A172 (cell line): ENCODE data around the gene MYH10. TPM values are rescaled to one million over a fixed set of nuclear protein-coding genes. Genes with fewer than 3 reads are reported as not detected.

Source experiments
- DNase-seq: peaks from one replicate; pipeline ENCODE4 v3.0.0-alpha.2; 2015; ENCODE audit warnings: low spot score
- total RNA-seq: library from RNA; depleted of rRNA; stranded (reverse); fragments of >200 nt; shearing (Covaris generic); gene quantifications from 2 replicates; pipeline ENCODE4 v1.2.3, GENCODE V29; 2014

The MYH10 gene
- total RNA-seq, 1 experiment from 2014 or later: 72.1 TPM

DNA sequence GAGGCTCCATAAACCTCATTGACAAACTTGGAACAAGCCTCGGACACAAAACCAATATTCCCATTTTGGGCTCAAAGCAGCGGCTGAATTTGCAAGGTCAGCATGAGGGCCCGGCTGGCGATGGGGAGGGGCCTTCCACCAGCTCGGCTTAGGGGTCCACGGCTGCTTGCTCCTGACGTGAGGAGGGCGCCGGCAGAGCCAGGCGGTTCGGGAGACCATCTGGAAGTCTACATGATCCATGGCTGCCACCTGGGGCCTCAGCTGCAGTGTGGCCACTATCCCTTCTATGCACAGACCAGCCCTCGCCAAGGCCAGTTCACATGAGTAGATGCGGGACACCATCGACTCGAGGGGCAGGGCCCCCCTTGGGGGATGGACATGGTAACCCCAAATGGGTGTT, 155.7 kb downstream of the MYH10 start:
- no peak for DNase-seq

DNA sequence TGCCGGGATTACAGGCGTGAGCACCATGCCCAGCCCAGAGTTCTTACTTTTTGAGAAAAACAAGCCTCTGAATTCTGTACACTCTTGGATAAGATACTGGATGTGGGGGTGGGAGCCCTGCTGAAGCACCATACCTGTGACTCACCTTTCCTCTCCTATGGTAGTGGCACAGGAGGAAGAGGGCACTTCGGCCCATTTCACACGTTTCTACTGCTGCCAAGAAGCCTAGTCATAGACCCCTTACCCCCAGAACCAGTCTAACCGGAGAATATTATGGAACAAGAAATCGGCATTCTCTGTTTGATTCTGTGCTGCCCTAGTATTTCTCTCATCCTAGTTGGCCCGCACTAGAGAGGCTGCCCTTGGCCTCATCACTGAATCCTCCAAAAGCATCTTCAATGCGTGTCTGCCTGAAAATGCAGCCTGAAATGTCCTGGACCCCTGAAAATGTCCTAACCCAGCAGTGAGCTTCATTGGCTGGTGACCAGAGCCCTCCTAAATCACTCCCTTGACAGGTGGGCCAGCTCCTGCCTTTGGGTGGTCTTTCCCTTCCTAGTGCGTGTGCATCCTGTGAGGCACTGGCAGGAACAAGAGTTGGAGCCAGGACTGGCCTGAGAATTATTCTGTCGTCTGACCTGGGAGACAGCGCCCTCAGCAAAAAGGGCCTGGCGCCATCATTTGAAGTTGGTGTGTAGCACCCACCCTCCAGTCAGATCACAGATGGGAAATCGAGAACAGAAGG, 156.9 kb downstream of the MYH10 start:
- DNase-seq: no peak

DNA sequence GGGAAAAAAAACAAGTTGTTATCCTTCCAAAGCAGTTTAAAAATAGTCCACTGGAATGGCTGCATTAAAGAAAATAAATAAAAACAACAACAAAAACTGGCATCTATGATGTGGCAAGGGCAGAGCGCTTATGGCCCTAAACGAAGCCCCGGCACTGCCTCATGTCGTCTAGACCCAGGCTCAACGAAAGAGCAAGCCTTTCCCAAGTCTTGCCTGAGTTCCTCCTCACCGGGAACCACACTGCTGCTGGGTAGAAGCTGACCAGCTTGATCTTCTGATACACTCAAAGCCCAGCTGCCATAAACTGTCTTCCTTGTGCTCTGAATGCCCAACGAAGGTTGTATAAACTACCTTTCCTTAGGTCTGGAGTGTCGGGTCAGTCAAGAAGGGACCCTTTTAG, 157.9 kb downstream of the MYH10 start:
- no peak for DNase-seq

DNA sequence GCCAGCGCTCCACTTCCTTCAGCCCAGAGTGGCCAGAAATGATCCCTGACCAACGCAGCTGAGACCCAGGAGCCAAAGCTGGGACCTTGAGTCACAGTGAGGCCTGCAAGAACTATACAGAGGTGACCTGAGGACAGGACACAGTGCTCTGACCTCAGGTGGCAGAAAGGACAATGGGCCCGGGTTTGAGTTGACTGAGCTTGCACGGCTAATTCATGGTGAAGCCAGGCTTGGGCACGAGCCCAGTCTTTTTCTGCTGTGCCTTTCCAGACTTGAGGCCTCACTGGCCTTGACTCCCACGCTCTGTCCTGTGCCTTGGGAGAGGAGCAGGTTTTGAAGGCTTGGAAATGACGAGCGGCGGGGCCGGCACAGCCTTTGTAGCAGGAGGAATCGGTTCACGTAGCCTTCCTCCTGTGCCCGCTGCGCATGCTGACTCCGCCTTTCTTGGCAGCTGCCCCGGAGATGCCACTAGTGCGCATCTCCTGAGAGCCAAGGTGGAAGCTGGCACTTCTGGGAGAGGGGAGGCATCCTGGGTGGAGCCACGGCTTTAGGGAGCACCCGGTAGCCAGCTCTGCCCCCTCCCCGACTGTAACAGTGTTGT, 160.0 kb downstream of the MYH10 start:
- DNase-seq: peak; percentile 5

DNA sequence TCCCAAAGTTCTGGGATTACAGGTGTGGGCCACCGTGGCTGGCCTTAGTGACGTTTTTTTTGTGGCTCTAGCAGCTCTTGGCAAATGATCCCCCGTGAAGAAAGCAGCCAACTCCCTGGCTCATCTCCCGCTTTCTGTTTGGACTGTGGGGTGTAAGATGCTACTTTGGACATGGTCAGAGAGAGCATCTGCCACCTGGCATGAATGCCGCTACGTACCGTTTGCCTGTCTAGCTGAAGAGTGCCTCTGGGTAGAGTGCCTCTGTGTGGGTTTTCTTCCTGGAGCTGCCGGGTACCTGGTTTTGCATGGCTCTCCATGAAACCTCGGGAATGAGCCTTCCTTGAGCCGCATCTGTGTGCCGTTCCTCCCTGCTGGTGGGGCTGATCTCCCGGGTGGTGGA, 160.6 kb downstream of the MYH10 start:
- DNase-seq: no peak

DNA sequence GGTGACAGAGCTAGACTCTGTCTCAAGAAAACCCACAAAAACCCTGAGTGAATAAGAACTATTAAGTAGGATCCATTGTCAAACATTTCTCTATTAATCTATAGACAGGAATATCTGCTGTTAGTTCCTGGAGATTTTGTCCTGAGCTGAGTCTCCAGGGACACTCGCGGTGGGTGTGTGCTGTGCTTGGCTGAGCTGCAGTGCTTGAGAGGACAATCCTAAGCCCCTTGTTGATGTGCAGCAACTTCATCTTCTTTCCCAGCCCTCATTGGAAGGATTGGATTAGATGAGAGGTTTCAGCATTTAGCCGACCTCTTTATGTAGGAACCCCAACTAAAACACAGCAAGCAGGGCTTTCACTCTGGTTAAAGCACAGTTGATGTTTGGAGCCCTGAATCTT, 161.5 kb downstream of the MYH10 start:
- no peak for DNase-seq

DNA sequence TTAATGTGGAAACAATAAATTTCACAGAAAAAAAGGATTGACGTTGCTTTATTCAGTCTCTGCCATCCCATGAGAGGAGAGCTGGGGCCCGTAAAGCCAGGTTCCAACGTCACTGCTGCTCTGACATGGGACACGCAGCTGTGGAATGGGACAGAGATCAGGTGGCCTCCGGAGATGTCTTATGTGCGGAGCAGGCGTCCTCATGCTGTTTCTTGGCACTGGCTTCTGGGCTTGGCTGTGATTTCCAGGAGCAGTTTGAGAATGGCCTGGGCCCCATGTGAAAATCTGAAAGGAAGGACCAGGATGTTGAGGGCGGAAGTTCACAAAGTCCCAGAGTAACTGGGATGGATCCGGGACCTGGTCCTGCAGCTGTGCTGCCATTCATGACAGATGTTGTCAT, 162.4 kb downstream of the MYH10 start:
- DNase-seq: no peak

DNA sequence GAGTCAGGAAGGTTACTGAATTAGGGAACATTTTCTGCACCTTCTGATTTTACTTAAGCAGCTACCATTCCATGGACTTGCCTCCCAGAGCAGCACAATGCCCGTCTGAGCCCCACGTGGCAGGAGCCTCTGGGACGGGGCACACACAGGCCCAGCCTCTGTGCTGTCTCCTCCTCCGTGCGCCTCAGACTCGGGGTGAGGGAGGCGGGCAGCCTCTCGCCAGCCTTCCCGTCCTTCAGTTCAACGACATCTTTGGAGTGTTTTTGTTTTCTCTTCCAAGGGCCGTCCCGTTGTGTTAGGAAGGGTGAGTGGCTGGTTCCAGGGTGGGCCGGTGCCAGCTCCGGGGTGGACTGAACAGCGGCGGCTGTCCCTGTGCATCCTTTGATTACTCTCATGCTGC, 163.0 kb downstream of the MYH10 start:
- no peak for DNase-seq

DNA sequence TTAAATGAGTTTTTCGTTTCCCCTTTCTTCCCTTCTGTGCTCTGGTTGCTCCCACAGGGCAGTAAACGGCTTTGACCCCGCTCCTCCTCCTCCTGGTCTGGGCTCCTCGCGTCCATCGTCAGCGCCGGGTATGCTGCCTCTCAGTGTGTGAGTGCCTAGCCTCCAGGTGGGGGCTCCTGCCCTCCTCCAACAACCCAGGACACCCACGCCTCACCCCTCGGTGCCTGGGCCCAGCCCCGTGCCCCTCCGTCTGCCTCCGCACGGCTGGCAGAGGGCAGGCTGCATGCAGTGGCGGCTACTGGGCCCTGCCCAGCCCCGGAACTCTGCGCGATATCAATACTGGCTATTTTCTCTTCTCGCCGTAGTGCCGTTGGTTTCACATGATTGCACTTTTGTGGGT, 163.7 kb downstream of the MYH10 start:
- DNase-seq: no peak

DNA sequence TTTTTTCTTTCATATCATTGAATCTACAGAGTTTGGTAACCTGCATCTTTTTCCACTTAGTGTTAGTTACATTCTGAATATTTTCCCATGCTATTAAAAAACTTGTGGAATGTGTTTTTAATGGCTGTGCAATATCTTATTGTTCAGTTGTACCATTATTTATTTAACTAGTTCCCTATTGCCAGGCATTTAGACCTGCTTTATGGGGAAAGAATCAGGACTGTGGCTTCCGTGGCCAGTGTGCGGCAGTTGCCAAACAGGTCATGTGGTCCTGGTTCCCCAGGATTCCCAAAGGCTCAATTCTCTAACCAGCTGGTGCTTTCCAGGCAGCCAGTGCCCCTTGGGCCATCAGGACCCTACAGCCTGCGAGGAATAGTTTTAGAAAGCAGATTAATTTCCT, 164.1 kb downstream of the MYH10 start:
- no peak for DNase-seq

DNA sequence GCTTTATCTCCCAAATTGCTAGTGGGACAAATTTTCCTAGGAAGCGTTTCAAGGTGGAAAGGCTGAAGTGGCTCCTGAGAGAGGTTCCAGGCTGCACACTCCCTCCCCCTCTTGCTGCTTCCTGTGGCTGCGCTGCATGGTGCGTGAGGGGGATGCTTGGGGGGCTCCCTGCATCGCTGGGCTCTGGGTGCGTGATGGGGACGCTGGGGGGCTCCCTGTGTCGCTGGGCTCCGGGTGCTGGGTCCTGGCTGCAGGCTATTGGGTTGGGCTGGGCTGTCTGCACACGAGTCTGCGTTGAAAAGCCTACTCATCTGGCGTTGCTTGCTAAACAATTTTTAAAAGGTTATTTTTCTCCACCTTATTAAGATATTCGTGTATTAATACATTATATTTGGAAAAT, 164.8 kb downstream of the MYH10 start:
- DNase-seq: no peak

DNA sequence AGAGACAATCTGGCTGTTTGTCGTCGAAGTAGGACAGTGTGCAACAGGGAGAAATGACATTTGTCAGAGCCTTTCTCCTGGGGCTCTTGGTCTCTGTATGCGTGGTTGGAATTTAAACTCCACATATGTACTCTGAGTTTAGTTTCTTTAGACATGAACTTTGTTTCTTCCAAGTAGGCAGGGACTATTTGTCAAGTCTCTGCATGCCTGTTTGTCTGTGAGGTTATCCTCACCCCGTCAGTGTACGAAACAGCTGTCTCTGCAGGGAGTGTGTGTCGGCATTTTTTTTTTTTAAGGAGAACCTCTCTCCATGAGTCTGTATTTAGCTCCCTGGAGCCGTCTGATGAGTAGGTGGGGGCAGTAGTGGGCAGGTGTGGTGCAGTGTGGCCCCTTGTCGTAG, 165.2 kb downstream of the MYH10 start:
- no peak for DNase-seq

DNA sequence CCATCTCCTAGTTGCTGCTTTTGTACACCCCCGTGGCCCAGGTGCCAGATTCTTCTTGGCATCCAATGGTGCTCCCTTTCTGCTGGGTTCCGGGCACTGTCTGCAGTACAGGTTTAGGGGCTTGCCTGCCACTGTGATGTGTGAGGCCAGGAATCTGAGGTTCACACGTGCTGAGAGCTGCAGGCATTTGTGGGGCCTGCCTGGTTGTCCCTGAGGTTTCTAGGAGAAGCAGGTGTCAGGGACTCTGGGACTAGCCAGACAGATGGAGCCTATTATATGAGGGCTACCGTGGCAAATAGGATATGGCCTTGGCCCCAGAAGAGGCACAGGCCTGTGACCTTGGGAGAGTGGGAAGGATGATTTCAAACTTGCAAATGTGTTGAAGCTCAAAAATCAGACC, 165.6 kb downstream of the MYH10 start:
- no peak for DNase-seq

DNA sequence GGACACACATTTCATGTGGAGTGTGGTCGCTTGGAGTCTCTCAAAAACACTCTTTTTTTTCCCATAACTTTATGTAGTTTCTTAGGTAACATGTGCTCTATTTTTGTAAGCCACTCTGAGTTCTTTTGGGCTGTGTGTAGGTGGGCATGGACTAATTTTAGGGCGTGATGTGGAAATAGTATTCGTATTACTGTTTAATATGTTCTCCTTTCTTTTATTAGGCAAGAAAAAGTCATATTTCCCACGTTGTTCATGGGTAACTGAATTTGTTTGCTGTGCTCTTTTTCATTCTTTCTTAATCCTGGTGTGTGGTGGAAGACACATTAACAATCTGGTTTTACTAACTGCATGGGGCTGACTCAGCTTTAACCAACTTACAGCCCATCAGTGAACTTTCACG, 167.4 kb downstream of the MYH10 start:
- no peak for DNase-seq

DNA sequence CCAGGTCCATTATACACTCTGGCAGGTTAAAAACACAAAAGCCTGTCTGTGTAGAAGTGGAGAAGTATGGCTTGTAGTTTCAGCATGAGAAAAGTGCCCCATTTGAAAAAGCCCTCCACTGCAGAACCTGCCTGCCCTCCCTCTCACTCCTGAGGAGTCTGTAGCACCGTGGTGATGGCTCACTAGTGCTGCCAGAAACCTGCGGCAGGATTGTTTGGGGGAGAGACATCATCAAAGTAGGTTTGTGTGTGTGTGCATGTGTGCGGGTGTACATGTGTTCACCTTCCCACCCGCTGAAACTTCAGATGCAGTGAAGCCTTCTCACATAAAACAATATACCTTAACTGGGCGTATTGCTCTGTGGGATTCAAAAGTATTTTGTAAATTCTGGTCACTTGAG, 168.0 kb downstream of the MYH10 start:
- no peak for DNase-seq

DNA sequence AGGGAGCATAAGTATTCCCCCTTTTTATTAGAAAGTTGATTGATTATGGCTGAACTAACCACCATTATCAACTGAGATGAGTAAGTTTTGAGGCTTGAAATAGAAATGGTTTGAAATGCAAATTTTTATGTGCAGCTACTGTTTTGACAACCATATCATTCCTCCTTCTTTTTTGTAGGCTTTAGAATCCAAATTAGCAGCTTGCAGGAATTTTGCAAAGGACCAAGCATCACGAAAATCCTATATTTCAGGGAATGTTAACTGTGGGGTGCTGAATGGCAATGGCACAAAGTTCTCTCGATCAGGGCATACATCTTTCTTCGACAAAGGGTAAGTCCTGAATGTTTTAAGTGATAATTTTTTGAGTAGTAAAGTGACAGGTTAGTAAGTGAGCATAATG, 170.7 kb downstream of the MYH10 start:
- DNase-seq: no peak

DNA sequence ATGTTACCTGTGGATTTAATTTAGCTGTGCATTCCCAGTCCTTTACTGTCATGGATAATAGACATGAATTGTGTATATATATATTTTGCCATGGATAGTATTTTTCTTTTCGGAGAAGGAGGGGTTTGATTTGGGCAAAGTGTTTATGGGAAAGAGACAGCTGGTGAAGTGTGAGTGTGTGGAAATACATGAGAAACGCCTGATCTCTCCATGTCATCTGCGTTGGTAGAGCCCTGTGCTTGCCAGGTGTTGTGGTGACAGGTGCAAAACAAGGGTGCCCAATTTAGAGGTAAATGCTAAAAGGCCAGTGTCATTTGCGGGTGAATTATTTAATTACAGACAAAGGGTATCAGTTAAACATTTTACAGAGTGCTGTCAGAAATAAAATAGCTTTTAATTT, 171.4 kb downstream of the MYH10 start:
- DNase-seq: no peak

DNA sequence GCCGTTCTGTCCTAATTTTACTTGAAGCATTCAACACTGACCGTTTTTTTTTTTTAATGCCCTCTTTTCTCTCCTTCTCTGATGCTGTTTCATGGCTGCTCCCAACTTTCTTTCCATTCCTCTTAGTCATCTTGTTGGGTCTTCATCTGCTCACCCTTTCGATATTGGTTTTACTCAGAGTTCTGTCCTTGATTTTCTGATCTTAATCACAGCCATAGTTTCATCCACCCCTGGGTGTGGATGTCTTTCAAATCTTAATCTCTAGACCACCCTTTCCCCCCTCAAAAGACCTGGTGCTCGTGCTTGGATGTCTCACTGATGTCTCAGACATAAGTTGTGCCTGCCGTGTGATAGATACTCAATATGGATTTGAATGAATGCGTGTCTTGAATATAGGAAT, 172.4 kb downstream of the MYH10 start:
- no peak for DNase-seq

DNA sequence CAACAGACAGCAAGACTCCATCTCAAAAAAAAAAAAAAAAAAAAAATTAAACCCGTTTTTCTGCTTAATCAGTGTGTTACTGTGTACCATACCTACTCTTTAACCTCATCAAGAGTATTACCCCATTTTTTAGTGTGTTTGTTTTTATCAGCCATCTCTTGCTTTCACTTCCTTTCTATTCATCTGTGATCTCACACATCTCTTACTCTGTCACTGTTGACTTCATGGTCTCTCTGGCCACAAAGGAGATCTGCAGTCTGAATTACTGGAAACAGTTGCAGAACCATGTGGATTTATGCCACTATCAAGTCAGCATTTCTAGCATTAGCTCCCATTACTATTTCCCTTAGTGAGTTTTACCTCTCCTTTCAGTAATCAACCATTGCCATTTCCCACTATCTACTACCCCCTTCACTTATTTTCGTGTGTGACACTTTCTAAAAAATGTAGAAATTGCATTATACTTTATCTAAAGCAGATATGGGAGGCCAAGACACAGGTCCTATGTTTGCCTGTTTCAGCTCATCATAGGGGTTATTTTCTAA, 174.8 kb downstream of the MYH10 start:
- no peak for DNase-seq

DNA sequence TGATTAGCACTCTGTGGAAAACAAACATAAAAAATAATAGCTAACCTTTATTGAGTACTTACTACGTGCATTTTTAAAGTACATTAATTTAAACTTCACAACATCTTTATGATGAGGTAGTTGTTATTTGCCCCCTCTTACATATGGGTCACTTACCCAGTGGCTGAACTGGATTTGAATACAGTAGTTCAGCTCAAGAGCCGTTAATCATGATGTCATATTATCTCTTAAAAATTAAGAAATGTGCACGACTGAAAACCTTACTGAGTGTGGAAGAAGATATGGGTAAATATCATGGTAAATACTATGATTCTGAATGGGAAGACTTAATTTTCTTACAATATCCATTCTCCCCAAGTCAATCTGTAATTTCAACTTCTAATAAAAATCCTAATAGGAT, 177.2 kb downstream of the MYH10 start:
- DNase-seq: no peak

DNA sequence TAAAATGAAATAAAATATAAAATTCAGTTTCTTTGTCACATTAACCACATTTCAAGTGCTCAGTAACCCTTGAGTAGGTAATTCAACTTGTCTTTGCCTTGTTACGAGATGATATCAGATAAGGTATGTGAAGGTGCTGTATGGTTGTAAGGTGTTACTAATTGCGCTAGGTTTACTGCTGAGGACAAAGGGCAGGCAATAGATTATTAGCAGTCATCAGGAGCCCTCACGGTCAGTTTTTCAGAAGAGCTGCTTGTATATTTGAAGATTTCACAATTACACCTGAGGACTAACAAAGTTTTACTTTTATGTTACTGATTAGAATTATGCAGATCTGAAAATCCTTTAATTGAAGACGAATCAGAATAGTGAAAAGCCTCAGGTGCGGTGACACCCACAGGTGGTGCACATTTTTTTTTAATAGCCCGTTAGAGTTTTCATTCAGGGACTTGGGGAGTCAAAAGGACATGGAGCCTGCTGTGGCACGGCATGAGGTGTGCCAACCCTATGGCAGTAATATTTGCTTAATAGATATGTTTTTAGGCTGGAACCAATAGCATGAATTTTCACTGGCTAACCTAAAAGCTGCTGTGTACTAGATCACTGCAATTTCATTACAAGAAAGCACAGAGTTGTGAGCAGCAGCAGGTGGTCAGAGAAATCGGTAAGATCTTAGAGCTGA, 178.5 kb downstream of the MYH10 start:
- DNase-seq: no peak

DNA sequence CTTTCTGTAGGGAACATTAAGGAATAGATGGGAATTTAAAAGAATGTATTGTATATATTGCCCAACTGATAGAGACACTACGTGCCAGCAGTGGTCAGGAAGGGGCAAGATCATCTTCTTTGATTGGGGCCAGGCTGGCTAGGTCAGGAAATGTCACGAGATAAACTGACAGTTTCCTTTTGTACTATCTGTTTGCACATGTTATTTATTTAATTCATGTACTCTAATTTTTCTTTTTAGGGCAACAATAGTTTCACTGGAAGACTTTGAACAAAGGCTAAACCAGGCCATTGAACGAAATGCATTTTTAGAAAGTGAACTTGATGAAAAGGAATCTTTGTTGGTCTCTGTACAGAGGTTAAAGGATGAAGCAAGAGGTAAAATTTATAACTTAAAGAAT, 182.2 kb downstream of the MYH10 start:
- DNase-seq: no peak

DNA sequence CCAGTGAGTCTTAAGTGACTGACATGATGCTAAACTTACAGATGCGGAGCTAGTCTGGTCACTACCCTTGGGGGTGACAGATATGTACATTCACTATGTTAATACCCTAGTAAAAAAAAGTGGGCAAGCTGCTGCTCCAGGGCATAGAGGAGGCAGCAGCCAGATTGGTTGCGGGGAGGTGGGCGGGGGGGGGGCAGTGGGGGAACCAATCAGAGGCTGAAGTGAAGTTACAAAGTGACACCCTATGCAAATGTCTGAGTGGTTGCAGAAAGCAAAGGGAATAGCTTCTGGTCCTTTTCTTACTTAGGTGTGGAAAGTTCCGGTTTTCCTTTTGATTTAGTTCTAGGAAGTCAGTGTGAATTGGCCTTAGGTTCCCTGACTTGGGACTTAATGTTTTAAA, 182.7 kb downstream of the MYH10 start:
- no peak for DNase-seq
